Neural cell (in vitro differentiated cells): Measurements from ENCODE around the gene CNTNAP2. TPM values are rescaled to one million over a fixed set of nuclear protein-coding genes. Genes with fewer than 3 reads are reported as not detected.

Experiments
- H2AFZ ChIP-seq: fragments of 200-600, 300-800 bp; sonication (generic), shearing (Covaris generic); 2 replicates; pipeline ENCODE4 v1.6.0; 2014; ENCODE audit warnings: low read depth, mild to moderate bottlenecking, antibody characterized with exemption, low read length, moderate library complexity
- H3F3A ChIP-seq: fragments of 200-600 bp; shearing (Covaris generic); 2 replicates; pipeline ENCODE4 v1.6.1; 2016; ENCODE audit warnings: mild to moderate bottlenecking, moderate library complexity, mixed read lengths, antibody characterized with exemption, low read length; ENCODE audit not compliant: insufficient read depth, poor library complexity, severe bottlenecking
- H3K27ac ChIP-seq: fragments of 200-600, 300-800 bp; sonication (generic), shearing (Covaris generic); 2 replicates; pipeline ENCODE4 v1.5.1; 2014; ENCODE audit warnings: mild to moderate bottlenecking, low read length, moderate library complexity
- H3K27me3 ChIP-seq: fragments of 300-800, 200-600 bp; sonication (generic), shearing (Covaris generic); 2 replicates; pipeline ENCODE4 v1.6.0; 2014; ENCODE audit warnings: mild to moderate bottlenecking, low read depth, low read length, moderate library complexity; ENCODE audit not compliant: insufficient read depth
- H3K36me3 ChIP-seq: fragments of 300-800, 200-600 bp; sonication (generic), shearing (Covaris generic); 2 replicates; pipeline ENCODE4 v1.5.1; 2014; ENCODE audit warnings: mild to moderate bottlenecking, antibody characterized with exemption, low read length, moderate library complexity; ENCODE audit not compliant: insufficient read depth
- H3K4me2 ChIP-seq: fragments of 300-800, 200-600 bp; sonication (generic), shearing (Covaris generic); 2 replicates; pipeline ENCODE4 v1.6.0; 2014; ENCODE audit warnings: mild to moderate bottlenecking, low read length
- H3K4me3 ChIP-seq: fragments of 300-800, 200-600 bp; sonication (generic), shearing (Covaris generic); 2 replicates; pipeline ENCODE4 v1.5.1; 2014; ENCODE audit warnings: mild to moderate bottlenecking, low read length, moderate library complexity
- H3K79me2 ChIP-seq: fragments of 200-600 bp; shearing (Covaris generic); replicated peaks from 2 replicates; pipeline ENCODE4 v1.6.0; 2014; ENCODE audit warnings: mild to moderate bottlenecking, low read length, moderate library complexity; ENCODE audit not compliant: insufficient read depth
- H3K9ac ChIP-seq: fragments of 300-800, 200-600 bp; sonication (generic), shearing (Covaris generic); 2 replicates; pipeline ENCODE4 v1.6.1; 2016; ENCODE audit warnings: mild to moderate bottlenecking, low read length, mixed read lengths
- H3K9me2 ChIP-seq: fragments of 200-600 bp; shearing (Covaris generic); 2 replicates; pipeline ENCODE4 v1.6.1; 2016; ENCODE audit warnings: mild to moderate bottlenecking, low read length, mixed read lengths; ENCODE audit not compliant: insufficient read depth
- H3K9me3 ChIP-seq: fragments of 200-600, 300-800 bp; sonication (generic), shearing (Covaris generic); 2 replicates; pipeline ENCODE4 v1.6.1; 2016; ENCODE audit warnings: mild to moderate bottlenecking, mixed run types, low read length, moderate library complexity, mixed read lengths
- H4K20me1 ChIP-seq: fragments of 200-600 bp; shearing (Covaris generic); 2 replicates; pipeline ENCODE4 v1.6.1; 2016; ENCODE audit warnings: mild to moderate bottlenecking, mixed run types; ENCODE audit not compliant: insufficient read depth
- CTCF ChIP-seq: fragments of 450-650 bp; IDR thresholded peaks from 2 replicates; pipeline ENCODE4 v1.5.1; 2014; ENCODE audit warnings: antibody characterized with exemption, mild to moderate bottlenecking, moderate library complexity; ENCODE audit not compliant: poor library complexity, severe bottlenecking
- EP300 ChIP-seq: fragments of 450-650 bp; conservative IDR thresholded peaks from 2 replicates; pipeline ENCODE4 v1.6.1; 2014; ENCODE audit warnings: antibody characterized with exemption, mild to moderate bottlenecking, moderate library complexity; ENCODE audit not compliant: poor library complexity, severe bottlenecking
- EZH2 ChIP-seq: fragments of 200-600, 300-800 bp; shearing (Covaris generic), sonication (generic); IDR thresholded peaks from 2 replicates; pipeline ENCODE4 v1.6.1; 2014; ENCODE audit warnings: antibody characterized with exemption, low read length, borderline replicate concordance, mild to moderate bottlenecking; ENCODE audit not compliant: insufficient read depth, poor library complexity, severe bottlenecking
- MXI1 ChIP-seq: fragments of 450-650 bp; conservative IDR thresholded peaks from 2 replicates; pipeline ENCODE4 v1.6.1; 2014; ENCODE audit warnings: antibody characterized with exemption, mild to moderate bottlenecking; ENCODE audit not compliant: poor library complexity, severe bottlenecking
- POLR2AphosphoS5 ChIP-seq: IDR thresholded peaks from 2 replicates; pipeline ENCODE4 v1.6.1; 2012
- RAD21 ChIP-seq: fragments of 450-650 bp; conservative IDR thresholded peaks from 2 replicates; pipeline ENCODE4 v1.6.1; 2014; ENCODE audit warnings: antibody characterized with exemption, mild to moderate bottlenecking, moderate library complexity
- REST ChIP-seq: IDR thresholded peaks from 2 replicates; pipeline ENCODE4 v1.6.1; 2012; ENCODE audit warnings: borderline replicate concordance
- SMC3 ChIP-seq: fragments of 450-650 bp; conservative IDR thresholded peaks from 2 replicates; pipeline ENCODE4 v1.6.1; 2014; ENCODE audit warnings: antibody characterized with exemption, mild to moderate bottlenecking, moderate library complexity; ENCODE audit not compliant: poor library complexity
- TAF1 ChIP-seq: IDR thresholded peaks from 2 replicates; pipeline ENCODE4 v1.6.1; 2012; ENCODE audit warnings: low read depth
- polyA plus RNA-seq: library from polyadenylated mRNA; depleted of rRNA; stranded (reverse); fragments of >200 nt; gene quantifications from 2 replicates; pipeline ENCODE4 v1.2.3, GENCODE V29; 2014

The CNTNAP2 gene
- polyA plus RNA-seq, 1 donor from 2014 or later: 276 TPM

- Histone ChIP-seq H3K36me3 (no peaks in the 10 kb centered on the region), H3K9me3 (peaks cover 11% of the 10 kb centered on the region), H3K9me2 (no peaks in the 10 kb centered on the region), H2AFZ (no peak overlapping the region), H3K4me2 (no peak overlapping the region), H3F3A (no peaks in the 10 kb centered on the region), H3K27me3 (no peaks in the 10 kb centered on the region), H4K20me1 (no peaks in the 10 kb centered on the region), H3K79me2 (no peaks in the 10 kb centered on the region), H3K4me3 (no peak overlapping the region), H3K9ac (no peak overlapping the region), H3K27ac (no peak overlapping the region)
- no peak for TF ChIP-seq MXI1
- no peak for TF ChIP-seq SMC3
- no peak for TF ChIP-seq REST
- no peak for TF ChIP-seq RAD21
- no peak for TF ChIP-seq CTCF
- TF ChIP-seq EP300: no peak
- no peak for TF ChIP-seq TAF1
- TF ChIP-seq EZH2: no peak
- TF ChIP-seq POLR2AphosphoS5: no peak
Measured at GRCh38 chr7:146514304-146514703, 397.7 kb downstream of the CNTNAP2 start.

- Histone ChIP-seq H3K79me2 (no peaks in the 10 kb centered on the region), H3K4me3 (no peak overlapping the region), H3K4me2 (no peak overlapping the region), H3K9me2 (no peaks in the 10 kb centered on the region), H3K9ac (no peak overlapping the region), H2AFZ (no peak overlapping the region), H3K9me3 (no peaks in the 10 kb centered on the region), H3K27me3 (no peaks in the 10 kb centered on the region), H3K27ac (no peak overlapping the region), H3K36me3 (no peaks in the 10 kb centered on the region), H4K20me1 (no peaks in the 10 kb centered on the region), H3F3A (no peaks in the 10 kb centered on the region)
- TF ChIP-seq RAD21 (no peak), EZH2 (no peak), TAF1 (no peak), POLR2AphosphoS5 (no peak), SMC3 (no peak), CTCF (no peak), REST (no peak), MXI1 (no peak), EP300 (no peak)
Measured at GRCh38 chr7:146528581-146528980, 412.0 kb downstream of the CNTNAP2 start.
